Mesenchymal stem cell (in vitro differentiated cells and primary cell): Measurements from ENCODE around the gene ACAA1.

Source experiments
- DNase-seq: peaks from one replicate; pipeline ENCODE4 v3.0.0-alpha.2; 2013
- H2AFZ ChIP-seq: one replicate; pipeline ENCODE4 v1.6.1; 2013; ENCODE audit warnings: low read depth, mild to moderate bottlenecking, control low read depth, inconsistent platforms, low read length, moderate library complexity
- H2AK5ac ChIP-seq: 2 replicates; pipeline ENCODE4 v1.6.1; 2013; ENCODE audit warnings: low read length, moderate library complexity, mild to moderate bottlenecking, inconsistent platforms; ENCODE audit not compliant: severe bottlenecking
- H2BK120ac ChIP-seq: one replicate; pipeline ENCODE4 v1.6.1; 2013; ENCODE audit warnings: low read depth, mild to moderate bottlenecking, inconsistent platforms, low read length, moderate library complexity
- H2BK12ac ChIP-seq, 2 experiments: one replicate each; pipeline ENCODE4 v1.6.1; 2013; ENCODE audit warnings: inconsistent platforms in 2 of 2, low read length in 2 of 2, mild to moderate bottlenecking in 2 of 2, moderate library complexity in 2 of 2, control low read depth in 1 of 2
- H2BK15ac ChIP-seq: one replicate; pipeline ENCODE4 v1.6.1; 2013; ENCODE audit warnings: mild to moderate bottlenecking, low read depth, inconsistent platforms; ENCODE audit not compliant: poor library complexity, severe bottlenecking
- H2BK5ac ChIP-seq: 2 replicates; pipeline ENCODE4 v1.6.1; 2013; ENCODE audit warnings: low read depth, mild to moderate bottlenecking, low read length, control low read depth, inconsistent platforms; ENCODE audit not compliant: poor library complexity, severe bottlenecking
- H3K14ac ChIP-seq, 2 experiments: one replicate each; pipeline ENCODE4 v1.6.1; 2013; ENCODE audit warnings: inconsistent platforms in 2 of 2, low read length in 2 of 2, control low read depth in 1 of 2, mild to moderate bottlenecking in 1 of 2, moderate library complexity in 1 of 2
- H3K18ac ChIP-seq, 2 experiments: one replicate each; pipeline ENCODE4 v1.6.1; 2013; ENCODE audit warnings: inconsistent platforms in 2 of 2, low read length in 2 of 2, control low read depth in 1 of 2, low read depth in 1 of 2, mild to moderate bottlenecking in 1 of 2
- H3K23ac ChIP-seq, 2 experiments: one replicate each; pipeline ENCODE4 v1.6.1; 2013; ENCODE audit warnings: inconsistent platforms in 2 of 2, low read length in 2 of 2, mild to moderate bottlenecking in 2 of 2, moderate library complexity in 2 of 2, control low read depth in 1 of 2
- H3K27ac ChIP-seq: 2 replicates; pipeline ENCODE4 v1.5.1; 2013; ENCODE audit warnings: mild to moderate bottlenecking, moderate library complexity, low read length, control low read depth, inconsistent platforms; ENCODE audit not compliant: poor library complexity, severe bottlenecking
- H3K27me3 ChIP-seq, 2 experiments: 2 replicates each; pipeline versions ENCODE4 v1.6.1 to v1.7.0; 2013; ENCODE audit warnings: low read length in 2 of 2, mild to moderate bottlenecking in 2 of 2, moderate library complexity in 2 of 2, control low read depth in 1 of 2, inconsistent platforms in 1 of 2; ENCODE audit not compliant: control insufficient read depth in 1 of 2, insufficient read depth in 1 of 2
- H3K36me3 ChIP-seq, 2 experiments: 2 replicates each; pipeline versions ENCODE4 v1.6.1 to v1.7.0; 2013; ENCODE audit warnings: low read length in 2 of 2, control low read depth in 1 of 2, inconsistent platforms in 1 of 2, low read depth in 1 of 2, mild to moderate bottlenecking in 1 of 2; ENCODE audit not compliant: insufficient read depth in 2 of 2, control insufficient read depth in 1 of 2
- H3K4ac ChIP-seq, 2 experiments: one replicate each; pipeline ENCODE4 v1.6.1; 2013; ENCODE audit warnings: inconsistent platforms in 2 of 2, low read length in 2 of 2, mild to moderate bottlenecking in 2 of 2, moderate library complexity in 2 of 2, control low read depth in 1 of 2, low read depth in 1 of 2
- H3K4me1 ChIP-seq: 2 replicates; pipeline ENCODE4 v1.6.1; 2013; ENCODE audit warnings: low read depth, low read length, control low read depth; ENCODE audit not compliant: control insufficient read depth, insufficient read depth
- H3K4me2 ChIP-seq: 2 replicates; pipeline ENCODE4 v1.6.1; 2013; ENCODE audit warnings: low read length, mild to moderate bottlenecking, inconsistent platforms; ENCODE audit not compliant: poor library complexity, severe bottlenecking
- H3K4me3 ChIP-seq, 2 experiments: 2 replicates each; pipeline versions ENCODE4 v1.5.1 to v1.7.0; 2013; ENCODE audit warnings: low read length in 2 of 2, mild to moderate bottlenecking in 2 of 2, control low read depth in 1 of 2, low read depth in 1 of 2; ENCODE audit not compliant: insufficient read depth in 1 of 2
- H3K79me1 ChIP-seq: replicated peaks from 2 replicates; pipeline ENCODE4 v1.6.1; 2013; ENCODE audit warnings: mild to moderate bottlenecking, control low read depth, low read length, inconsistent platforms; ENCODE audit not compliant: poor library complexity, severe bottlenecking
- H3K9ac ChIP-seq: 2 replicates; pipeline ENCODE4 v1.7.0; 2013; ENCODE audit warnings: mild to moderate bottlenecking, low read length, moderate library complexity
- H3K9me3 ChIP-seq: 2 replicates; pipeline ENCODE4 v1.7.0; 2013; ENCODE audit warnings: mild to moderate bottlenecking, low read length; ENCODE audit not compliant: control insufficient read depth
- H4K8ac ChIP-seq: one replicate; pipeline ENCODE4 v1.6.1; 2013; ENCODE audit warnings: inconsistent platforms, mild to moderate bottlenecking, low read length, moderate library complexity
- H4K91ac ChIP-seq: one replicate; pipeline ENCODE4 v1.6.1; 2013; ENCODE audit warnings: mild to moderate bottlenecking, low read length, inconsistent platforms
- WGBS: methylation state at CpG from one replicate; pipeline ENCODE4 v1.1.7; 2013; ENCODE audit warnings: mixed read lengths; 5-methylcytosine and 5-hydroxymethylcytosine counted together

The ACAA1 gene

DNA sequence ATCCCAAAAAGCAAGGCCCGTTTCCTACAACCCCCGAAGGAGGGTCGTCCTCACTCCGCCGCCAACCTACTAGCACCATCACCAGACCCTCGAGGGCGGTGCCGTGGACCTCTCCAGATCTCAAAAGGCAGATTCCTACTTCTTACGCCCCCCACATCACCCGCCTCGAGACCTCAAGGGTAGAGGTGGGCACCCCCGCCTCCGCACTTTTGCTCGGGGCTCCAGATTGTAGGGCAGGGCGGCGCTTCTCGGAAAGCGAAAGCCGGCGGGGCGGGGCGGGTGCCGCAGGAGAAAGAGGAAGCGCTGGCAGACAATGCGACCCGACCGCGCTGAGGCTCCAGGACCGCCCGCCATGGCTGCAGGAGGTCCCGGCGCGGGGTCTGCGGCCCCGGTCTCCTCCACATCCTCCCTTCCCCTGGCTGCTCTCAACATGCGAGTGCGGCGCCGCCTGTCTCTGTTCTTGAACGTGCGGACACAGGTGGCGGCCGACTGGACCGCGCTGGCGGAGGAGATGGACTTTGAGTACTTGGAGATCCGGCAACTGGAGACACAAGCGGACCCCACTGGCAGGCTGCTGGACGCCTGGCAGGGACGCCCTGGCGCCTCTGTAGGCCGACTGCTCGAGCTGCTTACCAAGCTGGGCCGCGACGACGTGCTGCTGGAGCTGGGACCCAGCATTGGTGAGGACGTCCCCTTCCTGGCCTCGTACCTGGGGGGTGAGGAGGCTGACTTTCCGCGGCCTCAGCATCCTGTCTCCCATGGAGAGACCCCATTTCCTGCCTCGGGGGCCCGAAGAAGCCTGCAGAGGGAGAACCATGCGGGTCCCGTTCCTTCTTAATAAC lies 1.6 kb upstream of the ACAA1 start, which contains the start of gene MYD88:
TSS of gene MYD88 (plus strand) at position 313 of the 842 bp plus-strand sequence. CDS start at position 353, 40 bp downstream.
- Histone ChIP-seq H3K36me3 (peaks cover 31 to 42% of the 10 kb centered on the region in 2 experiments), H3K4me2 (peak within 1 kb of the TSS; percentile 86), H3K4me1 (peaks cover 29% of the 10 kb centered on the region), H3K9me3 (no peaks in the 10 kb centered on the region), H2AK5ac (peak within 1 kb of the TSS; percentile 57), H3K27ac (peak within 1 kb of the TSS; percentile 88), H3K14ac (peak within 1 kb of the TSS in 1 of 2 experiments; percentile 94), H3K18ac (peak within 1 kb of the TSS; percentile 58 to 99), H2AFZ (peak within 1 kb of the TSS; percentile 72), H3K27me3 (no peaks in the 10 kb centered on the region), H4K8ac (peak within 1 kb of the TSS; percentile 97), H3K4me3 (peak within 1 kb of the TSS; percentile 78 to 95), H4K91ac (peak within 1 kb of the TSS; percentile 89), H2BK15ac (peak within 1 kb of the TSS; percentile 73), H2BK120ac (peak within 1 kb of the TSS; percentile 69), H3K79me1 (peaks cover 28% of the 10 kb centered on the region), H2BK12ac (peak within 1 kb of the TSS in 1 of 2 experiments; percentile 81), H3K23ac (peak within 1 kb of the TSS in 1 of 2 experiments; percentile 79), H2BK5ac (peak within 1 kb of the TSS; percentile 2), H3K9ac (peak within 1 kb of the TSS; percentile 91), H3K4ac (peak within 1 kb of the TSS; percentile 82 to 88)
- 4% methylated on average over 62 of the region's 65 CpGs for WGBS
- DNase-seq, result peak; percentile 80

DNA sequence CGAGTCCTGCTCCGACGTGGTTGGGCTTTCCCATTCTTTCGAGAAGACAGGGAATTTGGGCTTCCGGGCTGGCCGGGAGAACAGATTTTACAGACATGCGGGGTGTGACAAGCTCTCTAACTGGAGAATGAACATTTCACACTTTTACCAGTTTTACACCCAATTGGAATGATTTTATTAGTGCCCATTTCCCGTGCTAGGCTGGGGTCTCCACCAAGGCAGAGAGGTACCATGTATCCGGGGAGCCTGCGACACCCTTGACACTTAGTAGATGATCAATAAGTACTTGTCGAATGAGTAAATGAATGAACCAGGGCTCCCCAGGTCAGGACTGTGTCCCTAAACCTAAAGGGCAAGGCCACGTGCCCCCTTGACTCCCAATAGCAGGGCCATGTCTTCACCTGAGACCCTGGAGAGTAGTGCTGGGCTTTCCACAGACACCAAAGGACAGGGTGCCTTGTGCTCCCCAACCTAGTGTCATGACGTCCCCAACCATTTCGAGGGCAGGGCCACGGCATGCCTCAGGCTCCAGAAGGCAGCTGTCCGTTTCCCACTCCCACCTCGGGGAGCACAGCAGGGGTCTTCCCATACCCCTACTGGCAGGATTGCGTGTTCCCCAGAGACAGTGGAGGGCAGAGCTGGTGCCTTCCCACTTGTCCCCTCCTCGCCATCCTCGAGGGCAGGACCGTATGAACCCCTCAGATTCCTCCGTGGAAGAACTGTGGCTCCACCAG lies 855 bp upstream of the ACAA1 start:
- H2BK120ac ChIP-seq, result peak overlapping the region; percentile 69
- no peak for DNase-seq
- H3K9ac ChIP-seq, result peak overlapping the region; percentile 91
- H3K27ac ChIP-seq, result peak overlapping the region; percentile 88
- H2AFZ ChIP-seq, result peak overlapping the region; percentile 60
- H3K18ac ChIP-seq, result peak overlapping the region; percentile 58 to 75
- peak overlapping the region; percentile 15 to 82 for H3K4ac ChIP-seq
- peak overlapping the region; percentile 86 for H3K4me2 ChIP-seq
- peak overlapping the region in 1 of 2 experiments; percentile 56 for H3K14ac ChIP-seq
- peaks cover 33 to 50% of the 10 kb centered on the region in 2 experiments for H3K36me3 ChIP-seq
- peak overlapping the region; percentile 89 for H4K91ac ChIP-seq
- no peak overlapping the region for H2BK5ac ChIP-seq
- H3K27me3 ChIP-seq, result no peaks in the 10 kb centered on the region
- H3K79me1 ChIP-seq, result peaks cover 32% of the 10 kb centered on the region
- H2BK12ac ChIP-seq, result peak overlapping the region in 1 of 2 experiments; percentile 70
- 31% methylated on average over 22 of the region's 22 CpGs for WGBS
- H2BK15ac ChIP-seq, result peak overlapping the region; percentile 73
- peak overlapping the region; percentile 57 for H2AK5ac ChIP-seq
- peak overlapping the region; percentile 56 to 95 for H3K4me3 ChIP-seq
- no peaks in the 10 kb centered on the region for H3K9me3 ChIP-seq
- peak overlapping the region in 1 of 2 experiments; percentile 79 for H3K23ac ChIP-seq
- peak overlapping the region; percentile 97 for H4K8ac ChIP-seq
- H3K4me1 ChIP-seq, result peaks cover 31% of the 10 kb centered on the region

GRCh38 chr3:38136393-38136776 lies 542 bp downstream of the ACAA1 start:
- Histone ChIP-seq H3K4me3 (peak overlapping the region; percentile 89 to 95), H3K9ac (peak overlapping the region; percentile 93), H2AK5ac (no peak overlapping the region), H2BK5ac (no peak overlapping the region), H3K23ac (no peak overlapping the region), H2BK120ac (no peak overlapping the region), H4K91ac (no peak overlapping the region), H3K14ac (no peak overlapping the region), H2BK12ac (no peak overlapping the region), H2AFZ (no peak overlapping the region), H3K27ac (no peak overlapping the region), H3K9me3 (no peaks in the 10 kb centered on the region), H4K8ac (no peak overlapping the region), H3K27me3 (no peaks in the 10 kb centered on the region), H3K4me2 (peak overlapping the region; percentile 82), H3K4me1 (peaks cover 25% of the 10 kb centered on the region), H2BK15ac (no peak overlapping the region), H3K79me1 (peaks cover 42% of the 10 kb centered on the region), H3K18ac (peak overlapping the region; percentile 40 to 87), H3K4ac (peak overlapping the region in 1 of 2 experiments; percentile 64), H3K36me3 (peaks cover 37 to 50% of the 10 kb centered on the region in 2 experiments)
- 4% methylated on average over 9 of the region's 20 CpGs for WGBS
- DNase-seq, result peak; percentile 77
